Erythroblast (primary cell): ENCODE measurements around the gene UGT2B28.
"Not testable (repeated sequence)": the region's sequence is repeated elsewhere in the genome, so short reads cannot be mapped to it uniquely, and the experiment has no call there.

Experiments
- GATA1 ChIP-seq: IDR thresholded peaks from 2 replicates; pipeline ENCODE4 v1.6.1; 2011; ENCODE audit warnings: low read depth, mild to moderate bottlenecking, control low read depth, low read length, moderate library complexity
- POLR2A ChIP-seq: IDR thresholded peaks from 2 replicates; pipeline ENCODE4 v1.6.1; 2011; ENCODE audit warnings: mild to moderate bottlenecking, low read length

GRCh38 chr4:69309549-69310076, 29.3 kb downstream of the UGT2B28 start:
- TF ChIP-seq POLR2A, GATA1: not testable (repeated sequence)
